WTC11 (cell line): ENCODE data around the gene PIK3C2G. TPM values are rescaled to one million over a fixed set of nuclear protein-coding genes. Genes with fewer than 3 reads are reported as not detected.

ENCODE experiments used
- ATAC-seq: fragments of 200-7000 bp; cut with Tn5 transposase; 2 replicates; pipeline ENCODE4 v1.10.0; 2021; ENCODE audit warnings: mild to moderate bottlenecking, moderate library complexity
- CTCF ChIA-PET: fragments of 300-600 bp; sonication (Branson Sonifier 250); formaldehyde crosslinking; loops from one replicate; lab custom pipeline; 2021; ENCODE audit warnings: antibody characterized with exemption; lab: Charles Lee
- POLR2A ChIA-PET: fragments of 350-600 bp; sonication (Branson Sonifier 250); formaldehyde crosslinking; loops from one replicate; lab custom pipeline; 2021; ENCODE audit warnings: antibody characterized with exemption; lab: Charles Lee
- DNase-seq: peaks from one replicate; pipeline ENCODE4 v3.0.0; 2021; ENCODE audit warnings: low spot score
- H3K27ac Mint-ChIP-seq: 2 replicates; pipeline ENCODE4 v1.8.0; 2021; ENCODE audit warnings: mixed read lengths
- H3K27me3 Mint-ChIP-seq: 2 replicates; pipeline ENCODE4 v1.8.0; 2021; ENCODE audit warnings: low read depth, mild to moderate bottlenecking, moderate library complexity, mixed read lengths
- H3K36me3 Mint-ChIP-seq: 2 replicates; pipeline ENCODE4 v1.8.0; 2021; ENCODE audit warnings: mixed read lengths
- H3K4me1 Mint-ChIP-seq: 2 replicates; pipeline ENCODE4 v1.8.0; 2022; ENCODE audit warnings: mixed read lengths
- H3K4me3 Mint-ChIP-seq: 2 replicates; pipeline ENCODE4 v1.8.0; 2021; ENCODE audit warnings: mild to moderate bottlenecking, moderate library complexity, mixed read lengths
- H3K9me3 Mint-ChIP-seq: 2 replicates; pipeline ENCODE4 v1.8.0; 2021; ENCODE audit warnings: mixed read lengths
- ELF4 ChIP-seq: sonication (generic); formaldehyde crosslinking; IDR thresholded peaks from 2 replicates; pipeline ENCODE4 v1.8.1; 2022; ENCODE audit warnings: low read depth, mild to moderate bottlenecking, moderate library complexity, missing genetic modification reagents
- FOXJ3 ChIP-seq: sonication (generic); formaldehyde crosslinking; IDR thresholded peaks from 2 replicates; pipeline ENCODE4 v1.9.0; 2021; ENCODE audit warnings: missing genetic modification reagents, mild to moderate bottlenecking, borderline replicate concordance
- GABPB1 ChIP-seq: sonication (generic); formaldehyde crosslinking; IDR thresholded peaks from 2 replicates; pipeline ENCODE4 v1.8.1; 2023; ENCODE audit warnings: mild to moderate bottlenecking, missing genetic modification reagents
- JUN ChIP-seq: sonication (generic); formaldehyde crosslinking; IDR thresholded peaks from 2 replicates; pipeline ENCODE4 v1.8.0; 2023; ENCODE audit warnings: mild to moderate bottlenecking, missing genetic modification reagents
- NR2C2 ChIP-seq: sonication (generic); formaldehyde crosslinking; IDR thresholded peaks from 2 replicates; pipeline ENCODE4 v1.8.0; 2022; ENCODE audit warnings: mild to moderate bottlenecking, missing genetic modification reagents
- SP1 ChIP-seq: sonication (generic); formaldehyde crosslinking; conservative IDR thresholded peaks from 2 replicates; pipeline ENCODE4 v1.8.1; 2022; ENCODE audit warnings: missing genetic modification reagents
- ZNF138 ChIP-seq: sonication (generic); formaldehyde crosslinking; conservative IDR thresholded peaks from 2 replicates; pipeline ENCODE4 v1.8.1; 2022; ENCODE audit warnings: mild to moderate bottlenecking, moderate library complexity, missing genetic modification reagents
- ZNF317 ChIP-seq: sonication (generic); formaldehyde crosslinking; IDR thresholded peaks from 2 replicates; pipeline ENCODE4 v1.8.1; 2023; ENCODE audit warnings: low read depth, mild to moderate bottlenecking, moderate library complexity, missing genetic modification reagents, borderline replicate concordance
- total RNA-seq: library from RNA; stranded (reverse); gene quantifications from 3 replicates; pipeline ENCODE4 v1.2.3, GENCODE V29; 2021
- TF ChIP-seq, protein P1 (sequence below): sonication (generic); formaldehyde crosslinking; IDR thresholded peaks from 2 replicates; pipeline ENCODE4 v1.8.1; 2022; ENCODE audit warnings: low read depth, missing genetic modification reagents, borderline replicate concordance
- TF ChIP-seq, protein P2 (sequence below): sonication (generic); formaldehyde crosslinking; IDR thresholded peaks from 2 replicates; pipeline ENCODE4 v1.8.1; 2022; ENCODE audit warnings: missing genetic modification reagents, borderline replicate concordance
- TF ChIP-seq, protein P3 (sequence below): sonication (generic); formaldehyde crosslinking; conservative IDR thresholded peaks from 2 replicates; pipeline ENCODE4 v1.8.1; 2022; ENCODE audit warnings: mild to moderate bottlenecking, missing genetic modification reagents
- TF ChIP-seq, protein P4 (sequence below): sonication (generic); formaldehyde crosslinking; IDR thresholded peaks from 2 replicates; pipeline ENCODE4 v1.8.0; 2023; ENCODE audit warnings: mild to moderate bottlenecking, missing genetic modification reagents
- TF ChIP-seq, protein P5 (sequence below): sonication (generic); formaldehyde crosslinking; IDR thresholded peaks from 2 replicates; pipeline ENCODE4 v1.8.1; 2023; ENCODE audit warnings: mild to moderate bottlenecking, missing genetic modification reagents, moderate library complexity
- TF ChIP-seq, protein P6 (sequence below): sonication (generic); formaldehyde crosslinking; IDR thresholded peaks from 2 replicates; pipeline ENCODE4 v1.8.1; 2023; ENCODE audit warnings: mild to moderate bottlenecking, missing genetic modification reagents, moderate library complexity
- TF ChIP-seq, protein P7 (sequence below): sonication (generic); formaldehyde crosslinking; IDR thresholded peaks from 2 replicates; pipeline ENCODE4 v1.8.0; 2022; ENCODE audit warnings: mild to moderate bottlenecking, missing genetic modification reagents
- TF ChIP-seq, protein P8 (sequence below): fragments of 250-450 bp; sonication (Bioruptor Pico); IDR thresholded peaks from 2 replicates; pipeline ENCODE4 v1.9.0; 2021; ENCODE audit warnings: mild to moderate bottlenecking, borderline replicate concordance
- TF ChIP-seq, protein P9 (sequence below): sonication (generic); formaldehyde crosslinking; IDR thresholded peaks from 2 replicates; pipeline ENCODE4 v1.8.0; 2022; ENCODE audit warnings: mild to moderate bottlenecking, missing genetic modification reagents

The PIK3C2G gene
- total RNA-seq, 1 experiment from 2014 or later: not detected

DNA sequence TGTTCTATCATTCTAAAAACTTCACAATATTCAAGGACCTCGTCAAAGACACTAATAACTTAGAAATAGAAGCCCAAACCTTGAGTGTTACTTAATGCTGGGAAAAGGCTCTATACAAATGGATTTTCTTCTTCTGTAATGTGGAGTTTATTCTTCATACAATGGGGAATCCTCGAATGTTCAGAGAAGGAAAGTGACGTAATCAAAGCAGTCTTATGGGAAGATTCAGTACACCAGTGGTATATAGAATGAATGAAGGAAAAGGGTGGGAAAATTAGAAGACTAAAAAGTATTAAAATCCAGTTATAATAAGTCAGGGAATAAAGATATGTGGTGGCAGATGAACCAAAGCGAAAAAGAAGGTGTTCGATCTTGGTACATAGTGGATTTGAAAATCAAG, 370.0 kb downstream of the PIK3C2G start (continued):
- TF ChIP-seq, protein P1, sequence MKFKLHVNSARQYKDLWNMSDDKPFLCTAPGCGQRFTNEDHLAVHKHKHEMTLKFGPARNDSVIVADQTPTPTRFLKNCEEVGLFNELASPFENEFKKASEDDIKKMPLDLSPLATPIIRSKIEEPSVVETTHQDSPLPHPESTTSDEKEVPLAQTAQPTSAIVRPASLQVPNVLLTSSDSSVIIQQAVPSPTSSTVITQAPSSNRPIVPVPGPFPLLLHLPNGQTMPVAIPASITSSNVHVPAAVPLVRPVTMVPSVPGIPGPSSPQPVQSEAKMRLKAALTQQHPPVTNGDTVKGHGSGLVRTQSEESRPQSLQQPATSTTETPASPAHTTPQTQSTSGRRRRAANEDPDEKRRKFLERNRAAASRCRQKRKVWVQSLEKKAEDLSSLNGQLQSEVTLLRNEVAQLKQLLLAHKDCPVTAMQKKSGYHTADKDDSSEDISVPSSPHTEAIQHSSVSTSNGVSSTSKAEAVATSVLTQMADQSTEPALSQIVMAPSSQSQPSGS (CRISPR knock-in tag): no peak
- TF ChIP-seq, protein P2, sequence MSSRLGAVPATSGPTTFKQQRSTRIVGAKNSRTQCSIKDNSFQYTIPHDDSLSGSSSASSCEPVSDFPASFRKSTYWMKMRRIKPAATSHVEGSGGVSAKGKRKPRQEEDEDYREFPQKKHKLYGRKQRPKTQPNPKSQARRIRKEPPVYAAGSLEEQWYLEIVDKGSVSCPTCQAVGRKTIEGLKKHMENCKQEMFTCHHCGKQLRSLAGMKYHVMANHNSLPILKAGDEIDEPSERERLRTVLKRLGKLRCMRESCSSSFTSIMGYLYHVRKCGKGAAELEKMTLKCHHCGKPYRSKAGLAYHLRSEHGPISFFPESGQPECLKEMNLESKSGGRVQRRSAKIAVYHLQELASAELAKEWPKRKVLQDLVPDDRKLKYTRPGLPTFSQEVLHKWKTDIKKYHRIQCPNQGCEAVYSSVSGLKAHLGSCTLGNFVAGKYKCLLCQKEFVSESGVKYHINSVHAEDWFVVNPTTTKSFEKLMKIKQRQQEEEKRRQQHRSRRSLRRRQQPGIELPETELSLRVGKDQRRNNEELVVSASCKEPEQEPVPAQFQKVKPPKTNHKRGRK (CRISPR knock-in tag): no peak
- TF ChIP-seq, protein P3, sequence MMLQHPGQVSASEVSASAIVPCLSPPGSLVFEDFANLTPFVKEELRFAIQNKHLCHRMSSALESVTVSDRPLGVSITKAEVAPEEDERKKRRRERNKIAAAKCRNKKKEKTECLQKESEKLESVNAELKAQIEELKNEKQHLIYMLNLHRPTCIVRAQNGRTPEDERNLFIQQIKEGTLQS (CRISPR knock-in tag): no peak
- no peak for TF ChIP-seq SP1
- TF ChIP-seq NR2C2 (CRISPR knock-in tag): no peak
- TF ChIP-seq, protein P4, sequence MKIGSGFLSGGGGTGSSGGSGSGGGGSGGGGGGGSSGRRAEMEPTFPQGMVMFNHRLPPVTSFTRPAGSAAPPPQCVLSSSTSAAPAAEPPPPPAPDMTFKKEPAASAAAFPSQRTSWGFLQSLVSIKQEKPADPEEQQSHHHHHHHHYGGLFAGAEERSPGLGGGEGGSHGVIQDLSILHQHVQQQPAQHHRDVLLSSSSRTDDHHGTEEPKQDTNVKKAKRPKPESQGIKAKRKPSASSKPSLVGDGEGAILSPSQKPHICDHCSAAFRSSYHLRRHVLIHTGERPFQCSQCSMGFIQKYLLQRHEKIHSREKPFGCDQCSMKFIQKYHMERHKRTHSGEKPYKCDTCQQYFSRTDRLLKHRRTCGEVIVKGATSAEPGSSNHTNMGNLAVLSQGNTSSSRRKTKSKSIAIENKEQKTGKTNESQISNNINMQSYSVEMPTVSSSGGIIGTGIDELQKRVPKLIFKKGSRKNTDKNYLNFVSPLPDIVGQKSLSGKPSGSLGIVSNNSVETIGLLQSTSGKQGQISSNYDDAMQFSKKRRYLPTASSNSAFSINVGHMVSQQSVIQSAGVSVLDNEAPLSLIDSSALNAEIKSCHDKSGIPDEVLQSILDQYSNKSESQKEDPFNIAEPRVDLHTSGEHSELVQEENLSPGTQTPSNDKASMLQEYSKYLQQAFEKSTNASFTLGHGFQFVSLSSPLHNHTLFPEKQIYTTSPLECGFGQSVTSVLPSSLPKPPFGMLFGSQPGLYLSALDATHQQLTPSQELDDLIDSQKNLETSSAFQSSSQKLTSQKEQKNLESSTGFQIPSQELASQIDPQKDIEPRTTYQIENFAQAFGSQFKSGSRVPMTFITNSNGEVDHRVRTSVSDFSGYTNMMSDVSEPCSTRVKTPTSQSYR (CRISPR knock-in tag): no peak
- TF ChIP-seq, protein P5, sequence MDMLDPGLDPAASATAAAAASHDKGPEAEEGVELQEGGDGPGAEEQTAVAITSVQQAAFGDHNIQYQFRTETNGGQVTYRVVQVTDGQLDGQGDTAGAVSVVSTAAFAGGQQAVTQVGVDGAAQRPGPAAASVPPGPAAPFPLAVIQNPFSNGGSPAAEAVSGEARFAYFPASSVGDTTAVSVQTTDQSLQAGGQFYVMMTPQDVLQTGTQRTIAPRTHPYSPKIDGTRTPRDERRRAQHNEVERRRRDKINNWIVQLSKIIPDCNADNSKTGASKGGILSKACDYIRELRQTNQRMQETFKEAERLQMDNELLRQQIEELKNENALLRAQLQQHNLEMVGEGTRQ (CRISPR knock-in tag): no peak
- TF ChIP-seq ZNF317 (CRISPR knock-in tag): no peak

DNA sequence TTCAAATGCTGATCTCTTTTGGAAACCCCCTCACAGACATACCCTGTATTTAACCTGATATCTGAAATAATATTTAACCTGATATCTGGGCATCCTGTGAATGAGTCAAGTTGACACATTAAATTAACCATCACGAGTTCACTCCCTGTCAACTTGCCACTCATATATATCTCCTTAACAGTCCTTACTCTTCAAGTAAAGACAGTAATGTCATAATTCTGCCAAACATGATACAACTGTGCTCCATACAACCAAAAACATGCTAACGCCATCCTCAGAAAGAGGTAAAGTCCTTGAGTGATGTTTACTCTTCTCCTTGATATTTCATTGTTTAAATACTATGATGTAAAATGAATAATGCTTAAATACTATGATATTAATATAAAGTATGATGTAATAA, 371.5 kb downstream of the PIK3C2G start:
- Mint-ChIP-seq H3K4me1 (no peaks in the 10 kb centered on the region), H3K27me3 (no peaks in the 10 kb centered on the region), H3K27ac (no peak overlapping the region), H3K36me3 (no peaks in the 10 kb centered on the region), H3K4me3 (no peak overlapping the region), H3K9me3 (no peaks in the 10 kb centered on the region)
- no peak for DNase-seq
- POLR2A ChIA-PET: no interaction called here
- CTCF ChIA-PET: no interaction called here
- no peak for ATAC-seq
- no peak for TF ChIP-seq JUN (CRISPR knock-in tag)
- TF ChIP-seq GABPB1: no peak
- no peak for TF ChIP-seq FOXJ3
- TF ChIP-seq, protein P6, sequence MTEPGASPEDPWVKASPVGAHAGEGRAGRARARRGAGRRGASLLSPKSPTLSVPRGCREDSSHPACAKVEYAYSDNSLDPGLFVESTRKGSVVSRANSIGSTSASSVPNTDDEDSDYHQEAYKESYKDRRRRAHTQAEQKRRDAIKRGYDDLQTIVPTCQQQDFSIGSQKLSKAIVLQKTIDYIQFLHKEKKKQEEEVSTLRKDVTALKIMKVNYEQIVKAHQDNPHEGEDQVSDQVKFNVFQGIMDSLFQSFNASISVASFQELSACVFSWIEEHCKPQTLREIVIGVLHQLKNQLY (CRISPR knock-in tag): no peak
- TF ChIP-seq NR2C2 (CRISPR knock-in tag): no peak
- TF ChIP-seq ELF4: no peak
- TF ChIP-seq ZNF138: no peak
- TF ChIP-seq, protein P7, sequence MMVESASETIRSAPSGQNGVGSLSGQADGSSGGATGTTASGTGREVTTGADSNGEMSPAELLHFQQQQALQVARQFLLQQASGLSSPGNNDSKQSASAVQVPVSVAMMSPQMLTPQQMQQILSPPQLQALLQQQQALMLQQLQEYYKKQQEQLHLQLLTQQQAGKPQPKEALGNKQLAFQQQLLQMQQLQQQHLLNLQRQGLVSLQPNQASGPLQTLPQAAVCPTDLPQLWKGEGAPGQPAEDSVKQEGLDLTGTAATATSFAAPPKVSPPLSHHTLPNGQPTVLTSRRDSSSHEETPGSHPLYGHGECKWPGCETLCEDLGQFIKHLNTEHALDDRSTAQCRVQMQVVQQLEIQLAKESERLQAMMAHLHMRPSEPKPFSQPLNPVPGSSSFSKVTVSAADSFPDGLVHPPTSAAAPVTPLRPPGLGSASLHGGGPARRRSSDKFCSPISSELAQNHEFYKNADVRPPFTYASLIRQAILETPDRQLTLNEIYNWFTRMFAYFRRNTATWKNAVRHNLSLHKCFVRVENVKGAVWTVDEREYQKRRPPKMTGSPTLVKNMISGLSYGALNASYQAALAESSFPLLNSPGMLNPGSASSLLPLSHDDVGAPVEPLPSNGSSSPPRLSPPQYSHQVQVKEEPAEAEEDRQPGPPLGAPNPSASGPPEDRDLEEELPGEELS: no peak
- TF ChIP-seq, protein P8, sequence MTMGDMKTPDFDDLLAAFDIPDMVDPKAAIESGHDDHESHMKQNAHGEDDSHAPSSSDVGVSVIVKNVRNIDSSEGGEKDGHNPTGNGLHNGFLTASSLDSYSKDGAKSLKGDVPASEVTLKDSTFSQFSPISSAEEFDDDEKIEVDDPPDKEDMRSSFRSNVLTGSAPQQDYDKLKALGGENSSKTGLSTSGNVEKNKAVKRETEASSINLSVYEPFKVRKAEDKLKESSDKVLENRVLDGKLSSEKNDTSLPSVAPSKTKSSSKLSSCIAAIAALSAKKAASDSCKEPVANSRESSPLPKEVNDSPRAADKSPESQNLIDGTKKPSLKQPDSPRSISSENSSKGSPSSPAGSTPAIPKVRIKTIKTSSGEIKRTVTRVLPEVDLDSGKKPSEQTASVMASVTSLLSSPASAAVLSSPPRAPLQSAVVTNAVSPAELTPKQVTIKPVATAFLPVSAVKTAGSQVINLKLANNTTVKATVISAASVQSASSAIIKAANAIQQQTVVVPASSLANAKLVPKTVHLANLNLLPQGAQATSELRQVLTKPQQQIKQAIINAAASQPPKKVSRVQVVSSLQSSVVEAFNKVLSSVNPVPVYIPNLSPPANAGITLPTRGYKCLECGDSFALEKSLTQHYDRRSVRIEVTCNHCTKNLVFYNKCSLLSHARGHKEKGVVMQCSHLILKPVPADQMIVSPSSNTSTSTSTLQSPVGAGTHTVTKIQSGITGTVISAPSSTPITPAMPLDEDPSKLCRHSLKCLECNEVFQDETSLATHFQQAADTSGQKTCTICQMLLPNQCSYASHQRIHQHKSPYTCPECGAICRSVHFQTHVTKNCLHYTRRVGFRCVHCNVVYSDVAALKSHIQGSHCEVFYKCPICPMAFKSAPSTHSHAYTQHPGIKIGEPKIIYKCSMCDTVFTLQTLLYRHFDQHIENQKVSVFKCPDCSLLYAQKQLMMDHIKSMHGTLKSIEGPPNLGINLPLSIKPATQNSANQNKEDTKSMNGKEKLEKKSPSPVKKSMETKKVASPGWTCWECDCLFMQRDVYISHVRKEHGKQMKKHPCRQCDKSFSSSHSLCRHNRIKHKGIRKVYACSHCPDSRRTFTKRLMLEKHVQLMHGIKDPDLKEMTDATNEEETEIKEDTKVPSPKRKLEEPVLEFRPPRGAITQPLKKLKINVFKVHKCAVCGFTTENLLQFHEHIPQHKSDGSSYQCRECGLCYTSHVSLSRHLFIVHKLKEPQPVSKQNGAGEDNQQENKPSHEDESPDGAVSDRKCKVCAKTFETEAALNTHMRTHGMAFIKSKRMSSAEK (CRISPR knock-in tag): no peak
- TF ChIP-seq, protein P3 (CRISPR knock-in tag): no peak
- TF ChIP-seq, protein P9, sequence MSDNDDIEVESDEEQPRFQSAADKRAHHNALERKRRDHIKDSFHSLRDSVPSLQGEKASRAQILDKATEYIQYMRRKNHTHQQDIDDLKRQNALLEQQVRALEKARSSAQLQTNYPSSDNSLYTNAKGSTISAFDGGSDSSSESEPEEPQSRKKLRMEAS (CRISPR knock-in tag): no peak
